Neural crest cell (in vitro differentiated cells): Measurements from ENCODE around the gene FAM177B. TPM values are rescaled to one million over a fixed set of nuclear protein-coding genes. Genes with fewer than 3 reads are reported as not detected.

ENCODE experiments used
- DNase-seq: peaks from one replicate; pipeline ENCODE4 v3.0.0; 2021; ENCODE audit warnings: low read depth, mixed read lengths, low spot score
- H3K27ac Mint-ChIP-seq: one replicate; pipeline ENCODE4 v1.8.0; 2021; ENCODE audit warnings: mild to moderate bottlenecking, mixed read lengths; ENCODE audit not compliant: unreplicated experiment
- H3K27me3 Mint-ChIP-seq: 2 replicates; pipeline ENCODE4 v1.8.0; 2021; ENCODE audit warnings: low read depth, mild to moderate bottlenecking, mixed read lengths
- H3K36me3 Mint-ChIP-seq: 2 replicates; pipeline ENCODE4 v1.8.0; 2021; ENCODE audit warnings: low read depth, mild to moderate bottlenecking, mixed read lengths
- H3K4me1 Mint-ChIP-seq: 2 replicates; pipeline ENCODE4 v1.8.0; 2021; ENCODE audit warnings: mixed read lengths
- H3K4me3 Mint-ChIP-seq: one replicate; pipeline ENCODE4 v1.8.0; 2021; ENCODE audit warnings: mild to moderate bottlenecking, mixed read lengths
- H3K9me3 Mint-ChIP-seq: 2 replicates; pipeline ENCODE4 v1.8.0; 2021; ENCODE audit warnings: mixed read lengths
- CTCF ChIP-seq: fragments of 200-600 bp; sonication (generic); conservative IDR thresholded peaks from 2 replicates; pipeline ENCODE4 v1.5.0; 2021; ENCODE audit warnings: antibody characterized with exemption, mild to moderate bottlenecking
- total RNA-seq: library from RNA; stranded (reverse); gene quantifications from 2 replicates; pipeline ENCODE4 v1.2.1, GENCODE V29; 2021

The FAM177B gene
- total RNA-seq, 1 donor from 2014 or later = 0.47 TPM

- Mint-ChIP-seq H3K4me1 (no peaks in the 10 kb centered on the region), H3K27ac (no peak overlapping the region), H3K4me3 (no peak overlapping the region), H3K27me3 (no peaks in the 10 kb centered on the region), H3K36me3 (peaks cover 8% of the 10 kb centered on the region), H3K9me3 (peaks cover 15% of the 10 kb centered on the region)
- no peak for DNase-seq
- no peak for TF ChIP-seq CTCF
These were observed 33.1 kb downstream of the FAM177B start for GRCh38 chr1:222769971-222770620.

- Mint-ChIP-seq H3K27ac (peak overlapping the region; percentile 24), H3K4me1 (no peaks in the 10 kb centered on the region), H3K27me3 (no peaks in the 10 kb centered on the region), H3K9me3 (peaks cover 14% of the 10 kb centered on the region), H3K4me3 (no peak overlapping the region), H3K36me3 (peaks cover 8% of the 10 kb centered on the region)
- TF ChIP-seq CTCF = no peak
- DNase-seq = no peak
These were observed 36.0 kb downstream of the FAM177B start for GRCh38 chr1:222772996-222773379.

GRCh38 chr1:222777463-222777862 lies 40.5 kb downstream of the FAM177B start:
- H3K4me3 Mint-ChIP-seq = no peak overlapping the region
- no peaks in the 10 kb centered on the region for H3K27me3 Mint-ChIP-seq
- H3K27ac Mint-ChIP-seq = no peak overlapping the region
- no peaks in the 10 kb centered on the region for H3K4me1 Mint-ChIP-seq
- DNase-seq = no peak
- H3K36me3 Mint-ChIP-seq = no peaks in the 10 kb centered on the region
- peaks cover 14% of the 10 kb centered on the region for H3K9me3 Mint-ChIP-seq
- no peak for TF ChIP-seq CTCF

DNA sequence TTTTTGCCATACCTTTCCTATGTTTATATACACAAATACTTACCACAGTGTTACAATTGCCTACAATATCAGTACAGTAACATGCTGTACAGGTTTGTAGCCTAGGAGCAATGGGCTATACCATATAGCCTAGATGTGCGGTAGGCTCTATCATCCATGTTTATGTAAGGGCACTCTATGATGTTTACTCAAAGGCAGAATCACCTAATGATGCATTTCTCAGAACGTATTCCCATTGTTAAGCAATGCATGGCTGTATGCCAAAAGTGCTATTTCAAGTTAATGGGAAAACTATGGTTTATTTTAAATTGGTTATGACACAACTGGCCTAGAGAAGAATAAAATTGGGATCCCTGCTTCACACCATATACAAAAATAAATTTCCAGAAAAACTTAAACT lies 41.0 kb downstream of the FAM177B start:
- H3K27ac Mint-ChIP-seq = no peak overlapping the region
- no peaks in the 10 kb centered on the region for H3K4me1 Mint-ChIP-seq
- no peak for DNase-seq
- H3K27me3 Mint-ChIP-seq = no peaks in the 10 kb centered on the region
- H3K36me3 Mint-ChIP-seq = no peaks in the 10 kb centered on the region
- peaks cover 14% of the 10 kb centered on the region for H3K9me3 Mint-ChIP-seq
- no peak for TF ChIP-seq CTCF
- no peak overlapping the region for H3K4me3 Mint-ChIP-seq

GRCh38 chr1:222781251-222781650 lies 44.2 kb downstream of the FAM177B start:
- Mint-ChIP-seq H3K4me3 (no peak overlapping the region), H3K27ac (no peak overlapping the region), H3K9me3 (peaks cover 14% of the 10 kb centered on the region), H3K4me1 (peaks cover 14% of the 10 kb centered on the region), H3K27me3 (no peaks in the 10 kb centered on the region), H3K36me3 (no peaks in the 10 kb centered on the region)
- no peak for DNase-seq
- no peak for TF ChIP-seq CTCF
